ENCODE results near the gene TTC21A.

TTC21A gene

GRCh38 chr3:39079530-39079929, 27.9 kb upstream of the TTC21A start:
- peaks cover 37 to 56% of the 10 kb centered on the region in 2 donors for H3K36me3 ChIP-seq (ENCODE audit: control insufficient read depth in 1 of 2, insufficient read depth in 2 of 2, low read length in 2 of 2)
- H3K9ac ChIP-seq (ENCODE audit: low read depth in 1 of 2, low read length in 2 of 2), result no peak overlapping the region
- no peaks in the 10 kb centered on the region for H3K9me3 ChIP-seq (ENCODE audit: control insufficient read depth in 1 of 2, low read length in 2 of 2)
- H3K4me3 ChIP-seq (ENCODE audit: low read depth in 1 of 2, low read length in 2 of 2), result no peak overlapping the region
- no peaks in the 10 kb centered on the region for H3K4me1 ChIP-seq (ENCODE audit: control insufficient read depth in 1 of 2, insufficient read depth in 2 of 2, low read length in 2 of 2)
- no peak overlapping the region for H3K27ac ChIP-seq (ENCODE audit: low read depth, low read length)
- no peaks in the 10 kb centered on the region for H3K27me3 ChIP-seq (ENCODE audit: control insufficient read depth in 1 of 2, insufficient read depth in 2 of 2, low read length in 2 of 2)

- no peak overlapping the region for H3K9ac ChIP-seq (ENCODE audit: low read depth in 1 of 2, low read length in 2 of 2)
- H3K27ac ChIP-seq (ENCODE audit: low read depth, low read length), result no peak overlapping the region
- H3K4me1 ChIP-seq (ENCODE audit: control insufficient read depth in 1 of 2, insufficient read depth in 2 of 2, low read length in 2 of 2), result no peaks in the 10 kb centered on the region
- H3K27me3 ChIP-seq (ENCODE audit: control insufficient read depth in 1 of 2, insufficient read depth in 2 of 2, low read length in 2 of 2), result no peaks in the 10 kb centered on the region
- H3K4me3 ChIP-seq (ENCODE audit: low read depth in 1 of 2, low read length in 2 of 2), result no peak overlapping the region
- peaks cover 32 to 52% of the 10 kb centered on the region in 2 donors for H3K36me3 ChIP-seq (ENCODE audit: control insufficient read depth in 1 of 2, insufficient read depth in 2 of 2, low read length in 2 of 2)
- H3K9me3 ChIP-seq (ENCODE audit: control insufficient read depth in 1 of 2, low read length in 2 of 2), result no peaks in the 10 kb centered on the region
Measured at GRCh38 chr3:39080026-39080425, 27.5 kb upstream of the TTC21A start.

- H3K27me3 ChIP-seq (ENCODE audit: control insufficient read depth in 1 of 2, insufficient read depth in 2 of 2, low read length in 2 of 2), result no peaks in the 10 kb centered on the region
- H3K27ac ChIP-seq (ENCODE audit: low read depth, low read length), result no peak overlapping the region
- no peaks in the 10 kb centered on the region for H3K9me3 ChIP-seq (ENCODE audit: control insufficient read depth in 1 of 2, low read length in 2 of 2)
- no peaks in the 10 kb centered on the region for H3K4me1 ChIP-seq (ENCODE audit: control insufficient read depth in 1 of 2, insufficient read depth in 2 of 2, low read length in 2 of 2)
- no peak overlapping the region for H3K4me3 ChIP-seq (ENCODE audit: low read depth in 1 of 2, low read length in 2 of 2)
- peaks cover 23 to 50% of the 10 kb centered on the region in 2 donors for H3K36me3 ChIP-seq (ENCODE audit: control insufficient read depth in 1 of 2, insufficient read depth in 2 of 2, low read length in 2 of 2)
- H3K9ac ChIP-seq (ENCODE audit: low read depth in 1 of 2, low read length in 2 of 2), result no peak overlapping the region
Measured at GRCh38 chr3:39082666-39083313, 24.7 kb upstream of the TTC21A start.

- Histone ChIP-seq H3K4me3 (ENCODE audit: low read depth in 1 of 2, low read length in 2 of 2) (no peak overlapping the region), H3K9ac (ENCODE audit: low read depth in 1 of 2, low read length in 2 of 2) (no peak overlapping the region), H3K27me3 (ENCODE audit: control insufficient read depth in 1 of 2, insufficient read depth in 2 of 2, low read length in 2 of 2) (no peaks in the 10 kb centered on the region), H3K36me3 (ENCODE audit: control insufficient read depth in 1 of 2, insufficient read depth in 2 of 2, low read length in 2 of 2) (peaks cover 36 to 57% of the 10 kb centered on the region in 2 donors), H3K9me3 (ENCODE audit: control insufficient read depth in 1 of 2, low read length in 2 of 2) (no peaks in the 10 kb centered on the region), H3K4me1 (ENCODE audit: control insufficient read depth in 1 of 2, insufficient read depth in 2 of 2, low read length in 2 of 2) (no peaks in the 10 kb centered on the region), H3K27ac (ENCODE audit: low read depth, low read length) (no peak overlapping the region)
Measured at GRCh38 chr3:39086144-39086543, 21.3 kb upstream of the TTC21A start.

GRCh38 chr3:39088456-39088855, 19.0 kb upstream of the TTC21A start:
- H3K4me3 ChIP-seq (ENCODE audit: low read depth in 1 of 2, low read length in 2 of 2), result no peak overlapping the region
- H3K27me3 ChIP-seq (ENCODE audit: control insufficient read depth in 1 of 2, insufficient read depth in 2 of 2, low read length in 2 of 2), result no peaks in the 10 kb centered on the region
- no peak overlapping the region for H3K9ac ChIP-seq (ENCODE audit: low read depth in 1 of 2, low read length in 2 of 2)
- no peaks in the 10 kb centered on the region for H3K4me1 ChIP-seq (ENCODE audit: control insufficient read depth in 1 of 2, insufficient read depth in 2 of 2, low read length in 2 of 2)
- no peaks in the 10 kb centered on the region for H3K9me3 ChIP-seq (ENCODE audit: control insufficient read depth in 1 of 2, low read length in 2 of 2)
- H3K36me3 ChIP-seq (ENCODE audit: control insufficient read depth in 1 of 2, insufficient read depth in 2 of 2, low read length in 2 of 2), result peaks cover 37 to 68% of the 10 kb centered on the region in 2 donors
- no peak overlapping the region for H3K27ac ChIP-seq (ENCODE audit: low read depth, low read length)

GRCh38 chr3:39088889-39089288, 18.6 kb upstream of the TTC21A start:
- Histone ChIP-seq H3K36me3 (ENCODE audit: control insufficient read depth in 1 of 2, insufficient read depth in 2 of 2, low read length in 2 of 2) (peaks cover 37 to 70% of the 10 kb centered on the region in 2 donors), H3K27ac (ENCODE audit: low read depth, low read length) (no peak overlapping the region), H3K9me3 (ENCODE audit: control insufficient read depth in 1 of 2, low read length in 2 of 2) (no peaks in the 10 kb centered on the region), H3K4me3 (ENCODE audit: low read depth in 1 of 2, low read length in 2 of 2) (no peak overlapping the region), H3K27me3 (ENCODE audit: control insufficient read depth in 1 of 2, insufficient read depth in 2 of 2, low read length in 2 of 2) (no peaks in the 10 kb centered on the region), H3K9ac (ENCODE audit: low read depth in 1 of 2, low read length in 2 of 2) (no peak overlapping the region), H3K4me1 (ENCODE audit: control insufficient read depth in 1 of 2, insufficient read depth in 2 of 2, low read length in 2 of 2) (no peaks in the 10 kb centered on the region)

GRCh38 chr3:39090922-39091321, 16.6 kb upstream of the TTC21A start:
- H3K4me3 ChIP-seq (ENCODE audit: low read depth in 1 of 2, low read length in 2 of 2), result no peak overlapping the region
- no peaks in the 10 kb centered on the region for H3K9me3 ChIP-seq (ENCODE audit: control insufficient read depth in 1 of 2, low read length in 2 of 2)
- peaks cover 33 to 85% of the 10 kb centered on the region in 2 donors for H3K36me3 ChIP-seq (ENCODE audit: control insufficient read depth in 1 of 2, insufficient read depth in 2 of 2, low read length in 2 of 2)
- H3K27me3 ChIP-seq (ENCODE audit: control insufficient read depth in 1 of 2, insufficient read depth in 2 of 2, low read length in 2 of 2), result no peaks in the 10 kb centered on the region
- H3K9ac ChIP-seq (ENCODE audit: low read depth in 1 of 2, low read length in 2 of 2), result no peak overlapping the region
- H3K27ac ChIP-seq (ENCODE audit: low read depth, low read length), result no peak overlapping the region
- no peaks in the 10 kb centered on the region for H3K4me1 ChIP-seq (ENCODE audit: control insufficient read depth in 1 of 2, insufficient read depth in 2 of 2, low read length in 2 of 2)

GRCh38 chr3:39094851-39095677, 12.4 kb upstream of the TTC21A start:
- no peak overlapping the region for H3K9ac ChIP-seq (ENCODE audit: low read depth in 1 of 2, low read length in 2 of 2)
- H3K4me3 ChIP-seq (ENCODE audit: low read depth in 1 of 2, low read length in 2 of 2), result no peak overlapping the region
- no peaks in the 10 kb centered on the region for H3K9me3 ChIP-seq (ENCODE audit: control insufficient read depth in 1 of 2, low read length in 2 of 2)
- no peak overlapping the region for H3K27ac ChIP-seq (ENCODE audit: low read depth, low read length)
- no peaks in the 10 kb centered on the region for H3K4me1 ChIP-seq (ENCODE audit: control insufficient read depth in 1 of 2, insufficient read depth in 2 of 2, low read length in 2 of 2)
- no peaks in the 10 kb centered on the region for H3K27me3 ChIP-seq (ENCODE audit: control insufficient read depth in 1 of 2, insufficient read depth in 2 of 2, low read length in 2 of 2)
- H3K36me3 ChIP-seq (ENCODE audit: control insufficient read depth in 1 of 2, insufficient read depth in 2 of 2, low read length in 2 of 2), result peaks cover 38 to 87% of the 10 kb centered on the region in 2 donors

- no peak overlapping the region for H3K4me3 ChIP-seq (ENCODE audit: low read depth in 1 of 2, low read length in 2 of 2)
- no peak overlapping the region for H3K27ac ChIP-seq (ENCODE audit: low read depth, low read length)
- no peaks in the 10 kb centered on the region for H3K27me3 ChIP-seq (ENCODE audit: control insufficient read depth in 1 of 2, insufficient read depth in 2 of 2, low read length in 2 of 2)
- no peak overlapping the region for H3K9ac ChIP-seq (ENCODE audit: low read depth in 1 of 2, low read length in 2 of 2)
- H3K36me3 ChIP-seq (ENCODE audit: control insufficient read depth in 1 of 2, insufficient read depth in 2 of 2, low read length in 2 of 2), result peaks cover 38 to 93% of the 10 kb centered on the region in 2 donors
- no peaks in the 10 kb centered on the region for H3K9me3 ChIP-seq (ENCODE audit: control insufficient read depth in 1 of 2, low read length in 2 of 2)
- no peaks in the 10 kb centered on the region for H3K4me1 ChIP-seq (ENCODE audit: control insufficient read depth in 1 of 2, insufficient read depth in 2 of 2, low read length in 2 of 2)
Measured at GRCh38 chr3:39095778-39096177, 11.7 kb upstream of the TTC21A start.

GRCh38 chr3:39096775-39097174, 10.7 kb upstream of the TTC21A start:
- H3K4me1 ChIP-seq (ENCODE audit: control insufficient read depth in 1 of 2, insufficient read depth in 2 of 2, low read length in 2 of 2), result peaks cover 0 to 4% of the 10 kb centered on the region in 2 donors
- no peaks in the 10 kb centered on the region for H3K9me3 ChIP-seq (ENCODE audit: control insufficient read depth in 1 of 2, low read length in 2 of 2)
- no peak overlapping the region for H3K4me3 ChIP-seq (ENCODE audit: low read depth in 1 of 2, low read length in 2 of 2)
- H3K9ac ChIP-seq (ENCODE audit: low read depth in 1 of 2, low read length in 2 of 2), result no peak overlapping the region
- H3K27me3 ChIP-seq (ENCODE audit: control insufficient read depth in 1 of 2, insufficient read depth in 2 of 2, low read length in 2 of 2), result no peaks in the 10 kb centered on the region
- peaks cover 33 to 91% of the 10 kb centered on the region in 2 donors for H3K36me3 ChIP-seq (ENCODE audit: control insufficient read depth in 1 of 2, insufficient read depth in 2 of 2, low read length in 2 of 2)
- no peak overlapping the region for H3K27ac ChIP-seq (ENCODE audit: low read depth, low read length)

All from duodenal mucosa (tissue), 2 donors.